ENCODE measurements around the gene TNFAIP8L1.
"Not testable (repeated sequence)": the region's sequence is repeated elsewhere in the genome, so short reads cannot be mapped to it uniquely, and the experiment has no call there.

TNFAIP8L1 gene

DNA sequence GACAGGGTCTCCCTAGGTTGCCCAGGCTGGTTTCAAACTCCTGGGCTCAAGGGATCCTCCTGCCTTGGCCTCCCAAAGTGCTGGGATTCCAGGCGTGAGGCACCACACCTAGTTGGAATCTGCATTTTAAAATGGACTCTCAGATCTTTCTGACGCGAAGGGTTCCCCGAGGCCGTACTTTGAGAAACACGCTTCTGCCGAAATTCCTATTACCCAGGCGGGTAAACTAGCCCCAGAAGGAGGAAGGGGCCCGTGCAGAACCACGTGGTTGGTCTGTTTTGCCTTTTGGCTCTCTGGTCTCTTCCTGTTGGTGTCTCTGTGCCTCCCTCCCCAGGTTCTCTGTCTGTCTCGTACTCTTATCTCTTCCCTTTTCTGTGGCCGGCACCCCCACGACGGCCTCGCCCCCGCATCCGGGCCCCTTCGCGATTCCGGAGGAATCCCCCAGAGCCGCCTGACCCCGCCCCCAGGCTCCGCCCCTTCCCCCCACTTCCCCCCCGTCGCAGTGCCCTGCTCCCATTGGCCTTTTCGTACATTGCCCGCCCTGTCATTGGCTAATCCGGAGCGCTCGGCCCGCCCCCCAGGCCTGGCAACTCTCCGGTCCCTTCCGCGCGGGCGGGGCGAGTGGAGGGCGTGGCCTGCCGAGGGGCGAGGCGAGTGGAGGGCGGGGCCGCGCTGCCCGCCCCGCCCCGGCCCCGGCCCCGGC is at the start of gene TNFAIP8L1:
TSS of gene TNFAIP8L1 (plus strand) at position 689 of the 703 bp plus-strand sequence. CDS start 12,354 bp downstream, outside the sequence.
- DNase-seq: peak; percentile 100

DNA sequence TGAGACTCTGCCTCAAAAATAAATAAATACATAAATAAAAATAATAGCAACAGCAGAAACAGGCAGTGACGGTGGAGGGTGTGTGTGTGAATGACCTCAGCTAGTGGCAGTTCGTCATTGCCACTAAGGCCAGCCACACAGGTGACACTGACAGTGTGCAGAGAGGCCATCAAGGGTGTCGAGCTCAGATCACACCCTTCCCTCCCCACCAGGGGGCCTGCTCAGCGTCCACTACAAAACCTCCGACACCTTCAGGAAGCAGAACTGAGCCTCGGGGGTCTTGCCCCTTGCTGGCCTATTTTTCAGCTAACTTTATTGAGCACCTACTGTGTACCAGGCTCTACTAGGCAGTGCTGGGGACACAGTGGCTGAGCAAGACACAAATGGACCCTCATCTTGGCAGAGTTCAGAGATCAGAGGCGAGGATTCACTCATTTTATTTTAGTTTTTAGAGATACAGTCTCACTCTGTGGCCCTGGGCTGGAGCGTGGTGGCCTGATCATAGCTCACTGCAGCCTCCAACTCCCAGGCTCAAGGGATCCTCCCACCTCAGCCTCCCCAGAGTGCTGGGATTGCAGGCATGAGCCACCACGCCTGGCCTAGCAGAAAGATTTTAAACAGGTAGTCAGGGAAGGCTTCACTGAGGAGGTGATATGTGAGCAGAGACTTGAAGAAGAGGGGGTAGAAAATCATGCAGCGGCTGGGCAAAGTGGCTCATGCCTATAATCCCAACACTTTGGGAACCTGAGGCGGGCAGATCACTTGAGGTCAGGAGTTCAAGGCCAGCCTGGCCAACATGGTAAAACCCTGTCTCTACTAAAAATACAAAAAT is 49.5 kb upstream of the TNFAIP8L1 start:
- peak; percentile 74 for DNase-seq

DNA sequence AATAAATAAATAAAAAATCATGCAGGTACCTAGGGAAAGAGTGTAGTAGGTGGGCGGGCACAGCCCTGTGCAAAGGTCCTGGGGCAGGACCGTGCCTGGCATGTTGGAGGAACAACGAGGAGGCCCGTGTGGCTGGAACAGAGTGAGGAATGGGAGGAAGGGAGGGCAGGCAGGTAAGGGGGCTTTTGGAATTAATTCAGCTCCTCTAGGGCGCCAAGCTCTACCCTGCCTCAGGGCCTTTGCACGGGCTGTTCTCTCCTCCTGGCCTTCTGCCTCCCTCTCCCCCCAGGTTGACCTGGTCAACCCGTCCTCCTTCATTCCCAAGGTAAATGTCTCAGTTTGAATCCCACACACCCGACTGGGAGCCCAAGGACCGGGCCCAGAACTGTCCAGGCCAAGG is 48.8 kb upstream of the TNFAIP8L1 start:
- DNase-seq: no peak

DNA sequence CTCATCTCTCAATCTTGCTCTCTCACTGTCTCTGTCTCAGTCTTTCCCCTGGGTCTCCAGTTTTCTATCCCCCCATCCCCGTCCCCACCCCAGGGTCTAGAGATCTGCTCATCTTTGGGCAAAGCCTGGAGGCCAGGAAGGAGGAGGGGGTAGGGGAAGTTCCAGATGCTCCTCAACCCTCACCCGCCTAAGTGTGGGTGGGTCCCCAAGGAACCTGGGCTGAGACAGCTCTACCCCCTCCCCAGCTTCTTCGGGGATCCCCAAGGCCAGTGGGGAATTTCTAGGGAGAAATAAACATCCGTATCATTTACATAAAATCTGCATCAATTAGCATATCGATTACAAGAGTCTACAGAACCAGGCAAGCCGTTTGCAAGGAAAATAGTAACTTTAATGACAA is 48.0 kb upstream of the TNFAIP8L1 start:
- DNase-seq: no peak

DNA sequence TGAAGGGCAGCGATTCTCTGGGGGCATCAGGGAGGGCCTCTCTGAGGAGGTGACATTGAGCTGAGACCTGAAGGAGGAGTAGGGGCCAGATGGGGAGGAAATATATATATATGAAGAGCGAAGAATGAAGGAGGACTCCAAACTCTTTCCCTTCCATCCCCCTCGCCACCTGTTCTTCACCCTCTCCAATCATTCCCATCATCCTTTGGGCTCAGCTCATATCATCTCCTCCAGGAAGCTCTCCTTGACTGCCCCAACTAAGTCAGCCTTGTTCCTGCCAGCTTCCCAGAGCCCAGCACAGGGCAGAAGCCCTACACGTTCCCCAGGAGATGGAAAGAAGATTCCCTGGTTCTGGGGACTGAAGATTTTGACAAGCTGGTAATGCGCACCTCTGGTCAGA is 46.9 kb upstream of the TNFAIP8L1 start:
- DNase-seq: no peak

DNA sequence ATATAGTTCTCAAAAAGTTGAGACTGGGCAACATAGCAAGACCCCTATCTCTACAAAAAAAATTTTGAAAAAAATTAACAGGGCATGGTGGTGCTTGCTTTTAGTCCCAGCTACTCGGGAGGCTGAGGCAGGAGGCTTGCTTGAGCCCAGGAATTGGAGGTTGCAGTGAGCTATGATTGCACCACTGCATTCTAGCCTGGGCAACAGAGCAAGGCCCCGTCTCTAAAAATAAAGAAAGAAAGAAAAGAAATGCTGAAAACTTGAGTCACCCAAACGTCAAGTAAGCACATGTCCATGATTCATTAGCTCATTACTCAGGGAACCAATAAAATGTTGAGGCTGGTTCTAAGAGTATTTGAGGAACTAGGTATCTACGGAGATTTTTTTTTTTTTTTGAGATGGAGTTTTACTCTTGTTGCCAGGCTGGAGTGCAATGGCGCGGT is 45.9 kb upstream of the TNFAIP8L1 start:
- peak; percentile 63 for DNase-seq

DNA sequence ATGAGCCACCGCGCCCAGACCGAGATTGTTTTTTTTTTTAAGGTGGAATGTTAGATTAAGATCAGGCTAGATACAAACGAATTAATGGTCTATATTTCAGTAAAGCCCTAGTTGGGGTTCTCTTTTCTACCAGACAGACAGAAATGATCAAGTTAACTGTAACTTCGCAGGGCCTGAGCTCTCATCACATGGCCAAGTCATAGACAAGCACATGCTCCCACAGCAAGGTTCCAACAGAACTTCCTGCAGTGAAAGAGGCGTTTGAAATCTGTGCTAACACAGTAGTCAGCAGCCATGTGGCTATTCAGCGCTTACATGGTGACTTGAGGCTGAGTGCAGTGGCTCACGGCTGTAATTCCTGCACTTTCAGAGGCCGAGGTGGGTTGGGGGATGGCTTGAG is 45.1 kb upstream of the TNFAIP8L1 start:
- DNase-seq: peak; percentile 44

DNA sequence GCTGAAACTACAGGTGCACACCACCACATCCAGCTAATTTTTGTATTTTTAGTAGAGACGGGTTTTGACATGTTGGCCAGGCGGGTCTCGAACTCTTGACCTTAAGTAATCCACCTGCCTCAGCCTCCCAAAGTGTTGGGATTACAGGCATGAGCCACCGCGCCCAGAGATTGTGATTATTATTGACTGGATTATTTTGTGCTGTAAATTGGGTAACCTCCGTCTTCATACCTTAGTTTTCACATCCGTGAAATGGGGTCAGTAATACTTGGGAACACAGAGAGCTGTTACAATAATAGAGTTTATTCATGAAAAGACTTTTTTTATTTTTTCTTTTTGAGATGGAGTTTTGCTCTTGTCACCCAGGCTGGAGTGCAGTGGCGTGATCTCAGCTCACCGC is 44.2 kb upstream of the TNFAIP8L1 start:
- not testable (repeated sequence) for DNase-seq

DNA sequence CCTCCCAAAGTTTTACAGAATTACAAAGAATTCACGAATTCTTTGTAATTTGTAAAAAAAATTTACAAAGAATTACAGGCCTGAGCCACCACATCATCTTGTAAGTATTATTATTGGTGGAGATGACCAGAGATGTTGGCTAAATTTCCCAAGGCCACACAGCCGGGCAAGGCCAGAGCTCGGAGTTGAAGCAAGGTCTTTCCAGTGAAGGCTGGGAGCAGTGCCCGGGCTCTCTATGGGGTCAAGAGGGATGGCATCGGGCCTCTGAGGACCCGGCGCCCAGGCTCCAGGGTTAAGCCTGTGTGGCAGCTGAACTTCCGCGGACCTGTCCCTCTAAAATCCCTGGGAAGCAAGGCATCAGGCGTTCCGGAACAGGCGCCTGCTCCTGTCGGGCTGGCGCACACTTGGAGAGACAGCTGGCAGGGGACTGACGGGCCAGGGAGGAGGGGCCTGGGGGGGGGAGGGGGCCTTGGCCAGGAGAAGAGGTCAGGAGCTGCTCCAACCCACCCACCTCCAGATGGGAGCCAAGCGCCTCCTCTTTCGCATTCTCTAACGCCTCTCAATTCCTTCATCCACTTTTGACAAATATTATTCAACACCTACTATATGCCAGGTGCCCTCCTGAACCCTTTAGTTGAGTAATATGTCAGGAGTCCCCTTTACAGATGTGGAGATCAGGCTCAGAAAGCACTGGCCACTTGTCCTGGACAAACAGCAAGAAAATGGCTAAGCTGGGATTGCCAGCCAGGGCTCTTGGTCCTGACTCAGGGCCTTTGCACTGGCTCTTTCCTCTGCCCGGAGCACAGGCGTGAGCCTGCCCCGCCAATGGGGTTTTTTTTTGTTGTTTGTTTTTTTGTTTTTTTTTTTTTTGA is 43.0 kb upstream of the TNFAIP8L1 start:
- no peak for DNase-seq

DNA sequence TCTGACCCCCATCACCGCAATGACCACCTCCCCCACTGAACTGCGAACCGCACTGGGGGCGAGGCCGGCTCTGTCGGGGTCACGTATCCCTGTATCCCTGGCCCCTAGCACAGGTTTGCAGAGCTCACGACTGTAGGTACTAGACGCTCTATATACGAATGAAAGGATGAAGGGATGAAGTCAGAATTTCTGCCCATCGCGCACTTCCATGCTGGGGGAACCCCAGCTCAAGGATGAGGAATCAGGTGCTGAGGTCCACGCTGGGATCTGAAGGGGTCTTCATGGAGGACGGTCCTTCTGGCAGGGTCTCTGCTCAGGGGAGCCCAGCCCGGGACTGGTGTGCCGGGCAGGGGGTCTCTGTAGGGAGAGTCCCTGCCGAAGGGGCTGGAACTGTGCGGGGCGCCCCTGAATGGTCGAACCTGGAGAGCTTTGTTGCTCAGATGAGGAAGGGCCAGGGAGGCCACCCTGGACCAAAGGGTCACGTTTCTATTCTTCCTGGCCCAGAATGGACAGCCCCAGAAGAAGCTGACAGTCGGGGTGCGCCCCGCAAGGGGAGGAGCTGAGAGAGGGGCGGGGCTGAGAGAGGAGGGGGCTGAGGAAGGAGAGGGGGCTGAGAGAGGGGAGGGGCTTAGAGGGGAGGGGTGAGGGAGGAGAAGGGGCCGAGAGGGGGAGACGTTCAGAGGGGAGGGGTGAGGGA is 41.9 kb upstream of the TNFAIP8L1 start:
- DNase-seq: no peak

DNA sequence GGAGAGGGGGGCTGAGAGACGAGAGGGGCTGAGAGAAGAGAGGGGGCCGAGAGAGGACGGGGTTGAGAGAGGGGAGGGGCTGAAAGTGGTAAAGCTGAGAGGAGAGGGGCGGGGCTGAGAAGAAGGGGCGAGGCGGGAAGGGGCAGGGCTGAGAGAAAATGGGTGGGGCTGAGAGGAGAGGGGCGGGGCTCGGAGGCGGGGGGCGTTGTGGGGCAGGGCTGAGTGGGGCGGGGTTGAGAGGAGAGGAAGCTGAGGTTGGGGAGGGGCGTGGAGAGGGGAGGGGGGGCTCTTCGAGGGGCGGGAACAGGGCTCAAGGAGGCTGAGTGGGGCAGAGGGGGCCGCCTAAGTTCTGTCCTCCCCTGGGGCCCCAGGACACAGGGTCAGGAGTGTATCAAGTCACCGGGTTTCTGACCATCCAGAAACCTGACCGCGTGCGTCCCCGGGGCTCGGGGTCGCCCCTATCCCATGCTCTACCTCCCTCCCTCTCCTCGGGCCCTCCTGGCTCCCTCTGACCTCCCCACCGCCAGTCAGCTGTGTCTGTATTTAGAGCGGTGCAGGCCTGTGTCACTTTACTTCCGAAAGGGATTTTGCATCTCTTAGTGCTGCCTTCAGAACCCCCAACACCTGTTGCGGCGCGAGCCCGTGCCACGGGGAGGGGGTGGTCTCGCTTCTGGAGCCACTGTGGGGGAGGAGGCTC is 41.2 kb upstream of the TNFAIP8L1 start:
- peak; percentile 90 for DNase-seq

DNA sequence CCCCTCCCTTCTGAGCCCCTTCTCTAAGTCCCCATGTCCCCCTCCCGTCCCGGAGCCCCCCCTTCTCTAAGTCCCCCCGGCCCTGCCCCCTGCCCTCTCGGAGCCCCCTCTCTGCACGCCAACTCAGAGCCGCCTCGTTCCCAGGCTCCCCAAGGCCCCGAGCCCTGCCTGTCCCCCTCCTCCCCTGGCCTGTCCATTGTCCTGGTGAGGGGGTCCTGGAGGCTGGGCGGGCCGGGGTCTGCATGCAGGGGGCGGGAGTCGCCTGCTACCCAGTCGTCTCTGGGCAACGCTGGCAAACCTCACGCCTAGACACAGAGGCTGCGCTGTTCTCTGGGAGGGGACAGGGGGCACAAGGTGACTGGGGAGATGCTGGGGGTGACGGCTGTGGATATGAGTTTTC is 40.6 kb upstream of the TNFAIP8L1 start:
- DNase-seq: no peak

DNA sequence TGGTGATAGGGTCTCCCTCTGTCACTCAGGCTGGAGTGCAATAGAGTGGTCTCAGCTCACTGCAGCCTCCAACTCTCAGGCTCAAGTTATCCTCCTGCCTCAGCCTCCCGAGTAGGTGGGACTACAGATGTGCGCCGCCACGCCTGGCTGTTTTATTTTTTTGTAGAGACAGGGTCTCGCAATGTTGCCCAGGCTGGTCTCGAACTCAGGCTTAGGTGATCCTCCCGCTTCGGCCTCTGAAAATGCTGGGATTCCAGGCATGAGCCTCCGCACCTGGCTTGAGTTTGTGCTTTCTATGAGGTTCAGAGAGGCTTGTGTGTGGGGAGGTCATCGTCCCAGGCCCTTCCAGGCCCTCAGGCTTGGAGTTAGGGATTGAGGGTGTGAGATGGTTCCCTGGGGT is 39.2 kb upstream of the TNFAIP8L1 start:
- DNase-seq: no peak

DNA sequence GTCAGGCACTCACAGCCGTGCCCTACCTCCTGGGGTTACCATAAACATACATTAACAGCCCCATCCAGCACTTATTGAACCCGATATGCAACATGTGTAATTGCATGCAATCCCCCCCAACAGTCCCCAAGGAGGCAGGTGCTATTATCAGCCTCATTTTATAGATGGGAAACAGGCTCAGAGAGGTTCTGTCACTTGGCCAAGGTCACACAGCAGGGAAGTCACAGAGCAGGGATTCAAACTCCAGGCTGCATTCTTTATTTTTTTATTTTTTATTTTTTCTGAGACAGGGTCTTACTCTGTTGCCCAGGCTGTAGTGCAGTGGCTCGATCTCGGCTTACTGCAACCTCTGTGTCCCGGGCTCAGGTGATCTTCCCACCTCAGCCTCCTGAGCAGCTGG is 38.4 kb upstream of the TNFAIP8L1 start:
- no peak for DNase-seq

DNA sequence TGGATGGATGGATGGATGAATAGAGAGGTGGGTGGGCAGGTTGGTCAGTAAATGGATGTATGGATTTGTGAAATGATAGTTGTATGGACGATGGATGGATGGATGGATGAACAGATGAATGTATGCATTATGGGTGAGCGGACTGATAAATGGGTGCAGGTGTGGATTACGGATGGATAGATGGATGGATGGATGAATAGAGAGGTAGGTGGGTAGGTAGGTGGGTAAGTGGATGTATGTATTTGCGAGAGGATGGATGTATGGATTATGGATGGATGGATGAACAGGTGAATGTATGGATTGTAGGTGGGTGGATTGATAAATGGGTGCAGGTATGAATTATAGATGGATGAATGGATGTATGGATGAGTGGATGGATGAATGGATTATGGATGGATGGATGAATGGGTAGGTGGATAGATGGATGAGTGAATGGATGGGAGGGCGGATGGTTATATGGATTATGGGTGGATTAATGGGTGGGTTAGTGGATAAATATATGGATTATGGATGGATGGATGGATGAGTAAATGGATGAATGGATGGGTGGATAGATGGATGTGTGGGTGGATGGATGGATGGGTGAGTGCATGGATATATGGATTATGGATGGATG is 37.0 kb upstream of the TNFAIP8L1 start:
- no peak for DNase-seq

DNA sequence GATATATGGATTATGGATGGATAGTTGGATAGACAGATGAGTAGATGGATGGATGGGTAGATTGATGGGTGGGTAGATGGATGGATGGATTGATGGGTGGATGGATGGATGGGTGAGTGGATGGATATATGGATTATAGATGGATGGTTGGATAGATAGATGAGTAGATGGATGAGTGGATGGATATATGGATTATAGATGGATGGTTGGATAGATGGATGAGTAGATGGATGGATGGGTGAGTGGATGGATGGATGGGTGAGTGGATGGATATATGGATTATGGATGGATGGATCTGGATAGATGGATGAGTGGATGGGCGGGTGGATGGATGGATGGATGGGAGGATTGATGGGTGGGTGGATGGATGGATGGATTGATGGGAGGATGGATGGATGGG is 36.4 kb upstream of the TNFAIP8L1 start:
- DNase-seq: no peak

DNA sequence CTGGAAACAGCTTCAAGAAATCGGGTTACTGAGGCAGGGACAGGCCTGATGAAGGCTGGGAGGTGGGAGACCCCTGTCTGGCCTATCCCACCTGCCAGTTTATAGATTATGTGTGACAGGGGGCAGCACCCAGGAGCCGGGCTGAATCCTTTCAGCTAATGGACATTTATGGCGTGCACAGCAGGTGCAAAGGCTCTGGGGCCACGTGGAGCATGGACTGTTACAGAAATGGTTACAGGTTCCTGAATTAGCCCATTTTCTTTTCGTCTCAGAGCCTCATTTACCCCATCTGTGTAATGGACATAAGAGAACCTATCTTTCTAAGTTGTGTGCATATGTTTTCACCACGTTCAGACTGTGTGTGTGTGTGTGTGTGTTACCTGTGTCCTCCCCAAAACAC is 34.4 kb upstream of the TNFAIP8L1 start:
- no peak for DNase-seq

DNA sequence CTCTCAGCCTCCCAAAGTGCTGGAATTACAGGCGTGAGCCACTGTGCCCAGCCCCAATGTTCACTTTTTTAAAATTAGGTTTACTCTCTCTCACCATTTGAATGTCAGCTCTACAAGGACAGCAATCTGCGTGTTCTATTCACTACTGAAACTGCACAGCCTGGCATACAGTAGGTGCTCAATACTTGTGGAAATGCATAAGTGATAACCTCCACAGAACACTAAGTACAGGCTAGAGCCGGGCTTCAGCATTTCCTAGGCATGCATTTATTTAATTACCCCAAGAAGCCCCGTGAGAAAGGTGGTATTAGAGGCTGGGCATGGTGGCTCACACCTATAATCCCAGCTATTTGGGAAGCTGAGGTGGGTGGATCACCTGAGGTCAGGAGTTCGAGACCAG is 33.1 kb upstream of the TNFAIP8L1 start:
- DNase-seq: no peak

DNA sequence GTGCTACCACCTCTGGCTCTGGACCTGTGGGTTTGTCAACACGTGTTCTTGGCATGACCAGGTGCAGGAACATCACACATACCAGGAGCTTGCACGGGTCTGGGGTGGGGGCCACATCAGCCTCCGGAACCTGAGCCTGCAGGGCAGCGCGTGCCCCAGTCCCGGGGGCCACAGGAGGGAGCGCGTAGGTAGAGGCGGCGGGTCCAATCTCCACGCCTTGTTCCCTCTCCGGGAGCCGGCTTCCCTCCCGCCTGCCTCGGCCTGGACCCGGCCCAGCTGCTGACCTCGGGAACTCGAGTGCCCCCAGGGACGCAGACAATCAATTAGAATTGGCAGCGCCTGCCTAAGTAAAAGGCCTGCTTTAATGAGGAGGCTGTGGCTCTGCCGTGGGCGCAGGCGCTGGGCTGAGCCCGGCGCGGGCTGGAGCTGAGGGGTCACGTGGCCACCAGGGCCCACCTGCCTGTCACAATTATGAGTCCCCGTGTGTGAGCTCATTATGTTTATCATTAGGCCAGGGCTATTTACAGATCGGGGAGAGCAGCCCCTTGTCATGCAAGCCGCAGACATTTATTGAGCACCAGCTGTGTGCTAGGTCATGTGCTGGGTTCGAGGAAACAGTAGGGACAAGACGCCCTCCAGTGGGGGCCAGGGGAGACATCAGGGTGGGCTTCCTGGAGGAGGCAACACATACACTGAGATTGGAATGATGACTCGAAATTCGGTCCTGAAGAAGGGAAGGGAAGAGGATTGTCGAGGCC is 32.2 kb upstream of the TNFAIP8L1 start:
- DNase-seq: no peak

DNA sequence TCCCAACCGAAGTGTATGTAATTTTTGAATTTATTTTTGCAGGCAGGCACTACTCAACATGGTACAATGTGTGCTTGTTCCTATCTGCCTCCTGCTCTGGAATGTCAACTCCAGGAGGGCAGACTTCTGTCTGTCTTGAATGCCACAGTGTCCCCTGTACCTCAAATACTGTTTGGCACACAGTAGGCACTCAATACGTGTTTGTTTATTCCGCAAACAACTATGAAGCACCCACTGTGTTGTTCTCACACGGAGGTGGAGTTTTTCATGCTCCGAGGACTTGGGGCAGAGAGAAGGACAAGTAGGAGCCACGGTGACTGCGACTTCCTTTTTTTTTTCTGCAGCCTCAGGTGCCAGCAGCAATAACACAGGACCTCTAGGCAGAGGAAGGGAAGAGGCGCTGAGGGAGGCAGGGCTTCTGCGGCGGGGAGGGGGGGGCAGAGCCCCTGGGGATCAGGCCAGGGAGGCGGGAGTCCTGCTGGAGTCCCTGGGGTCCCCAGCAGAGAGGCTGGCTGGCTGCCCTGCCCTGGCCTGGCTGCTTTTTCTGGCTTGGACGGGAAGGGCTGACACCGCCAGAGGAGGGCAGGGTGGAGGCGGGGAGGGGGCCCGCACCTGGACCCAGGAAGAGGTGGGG is 29.3 kb upstream of the TNFAIP8L1 start:
- peak; percentile 86 for DNase-seq
